Aorta (tissue), 5 donors: ENCODE results near the gene KLHL42. TPM values are rescaled to one million over a fixed set of nuclear protein-coding genes. Genes with fewer than 3 reads are reported as not detected.

Experiments
- ATAC-seq: fragments of 200-7000 bp; cut with Tn5 transposase; one replicate; pipeline ENCODE4 v1.9.1; 2022; ENCODE audit warnings: moderate library complexity; ENCODE audit not compliant: low FRiP score
- DNase-seq, 2 donors: peaks; one replicate each; pipeline ENCODE4 v3.0.0-alpha.2; 2020
- H3K27ac ChIP-seq, 2 donors: one replicate each; pipeline ENCODE4 v1.5.1; 2013; ENCODE audit warnings: low read length in 2 of 2, mild to moderate bottlenecking in 2 of 2, moderate library complexity in 2 of 2, control low read depth in 1 of 2, inconsistent platforms in 1 of 2, low read depth in 1 of 2
- H3K27me3 ChIP-seq, 2 donors: one replicate each; pipeline ENCODE4 v1.6.1; 2013; ENCODE audit warnings: control low read depth in 1 of 2, low read length in 1 of 2, mild to moderate bottlenecking in 1 of 2, moderate library complexity in 1 of 2; ENCODE audit not compliant: insufficient read depth in 2 of 2, control insufficient read depth in 1 of 2
- H3K36me3 ChIP-seq, 2 donors: one replicate each; pipeline ENCODE4 v1.6.1; 2013; ENCODE audit warnings: control low read depth in 1 of 2, low read length in 1 of 2, mild to moderate bottlenecking in 1 of 2; ENCODE audit not compliant: insufficient read depth in 2 of 2, control insufficient read depth in 1 of 2
- H3K4me1 ChIP-seq, 2 donors: one replicate each; pipeline ENCODE4 v1.6.1; 2013; ENCODE audit warnings: low read length in 2 of 2, control low read depth in 1 of 2, mild to moderate bottlenecking in 1 of 2, moderate library complexity in 1 of 2; ENCODE audit not compliant: insufficient read depth in 2 of 2, control insufficient read depth in 1 of 2
- H3K4me3 ChIP-seq, 2 donors: one replicate each; pipeline ENCODE4 v1.5.1; 2013; ENCODE audit warnings: low read length in 2 of 2, control low read depth in 1 of 2, mild to moderate bottlenecking in 1 of 2
- H3K9me3 ChIP-seq: one replicate; pipeline ENCODE4 v1.6.1; 2013; ENCODE audit warnings: mild to moderate bottlenecking, low read length; ENCODE audit not compliant: control insufficient read depth
- WGBS, 2 donors: extraction: QIAGEN DNeasy Blood & Tissue Kit; methylation state at CpG; one replicate each; pipeline ENCODE4 v1.1.7; 2013; 5-methylcytosine and 5-hydroxymethylcytosine counted together
- intact Hi-C, 2 donors: fragments of 100-400 bp; cut with DNase I; formaldehyde crosslinking; loops; one replicate each; pipeline versions ENCODE4 v1.14.2 to v1.15.0; 2022
- polyA plus RNA-seq, 2 donors: library from polyadenylated mRNA; stranded (reverse); fragments of 200-250 nt; gene quantifications; one replicate each; pipeline ENCODE4 v1.2.3, GENCODE V29; 2013
- total RNA-seq, 2 donors: library from RNA; stranded (reverse); fragmentation: NEBNext Ultra II Directional; extraction: Animal tissue kit (Norgen Biotek cat#: 25700); gene quantifications; one replicate each; pipeline ENCODE4 v1.2.1, GENCODE V29; 2021
- donor health status: healthy with polysubstance abuse.
- donor health status: Bipolar disorder and iron deficiency.
- donor health status: DM: no; HTN: no; CAD: no.
- donor health status: DM: no; HTN: no; CAD: no.
- donor health status: DM: yes; HTN: yes; CAD: no.

The KLHL42 gene
- total and polyA plus RNA-seq, 4 donors = 14.4 to 58.7 (median 39.5) TPM

GRCh38 chr12:27790179-27790578 is 10.1 kb downstream of the KLHL42 start:
- intact Hi-C loops = no loop called here
- H3K27me3 ChIP-seq = no peaks in the 10 kb centered on the region
- peak overlapping the region in 1 of 2 donors; percentile 37 for H3K27ac ChIP-seq
- ATAC-seq = no peak
- peaks cover 15% of the 10 kb centered on the region in 2 donors for H3K4me1 ChIP-seq
- no peaks in the 10 kb centered on the region for H3K9me3 ChIP-seq
- H3K36me3 ChIP-seq = peaks cover 7 to 8% of the 10 kb centered on the region in 2 donors
- 94% methylated on average over 2 of the region's 2 CpGs for WGBS, 2 donors
- no peak overlapping the region for H3K4me3 ChIP-seq
- DNase-seq = no peak

GRCh38 chr12:27794818-27795584 is 15.0 kb downstream of the KLHL42 start:
- Histone ChIP-seq H3K36me3 (peaks cover 17% of the 10 kb centered on the region in 2 donors), H3K9me3 (no peaks in the 10 kb centered on the region), H3K27me3 (no peaks in the 10 kb centered on the region), H3K4me1 (peaks cover 0 to 10% of the 10 kb centered on the region in 2 donors), H3K27ac (peak overlapping the region; percentile 17 to 51), H3K4me3 (no peak overlapping the region)
- no peak for ATAC-seq
- DNase-seq = no peak
- intact Hi-C loops = no loop called here
- 65 to 73% methylated on average over 6 of the region's 6 CpGs for WGBS, 2 donors

GRCh38 chr12:27796128-27796527 is 16.1 kb downstream of the KLHL42 start:
- Histone ChIP-seq H3K4me3 (no peak overlapping the region), H3K9me3 (no peaks in the 10 kb centered on the region), H3K36me3 (peaks cover 16 to 17% of the 10 kb centered on the region in 2 donors), H3K27me3 (no peaks in the 10 kb centered on the region), H3K27ac (peak overlapping the region in 1 of 2 donors; percentile 59), H3K4me1 (peaks cover 0 to 7% of the 10 kb centered on the region in 2 donors)
- ATAC-seq (no peak), DNase-seq (no peak)
- intact Hi-C loops = no loop called here
- 64 to 77% methylated on average over 7 of the region's 7 CpGs for WGBS, 2 donors

- H3K36me3 ChIP-seq = peaks cover 12 to 14% of the 10 kb centered on the region in 2 donors
- no peak for DNase-seq
- no peak overlapping the region for H3K4me3 ChIP-seq
- H3K4me1 ChIP-seq = no peaks in the 10 kb centered on the region
- ATAC-seq = no peak
- no peaks in the 10 kb centered on the region for H3K27me3 ChIP-seq
- intact Hi-C loops = no loop called here
- H3K27ac ChIP-seq = no peak overlapping the region
- 88 to 89% methylated on average over 24 of the region's 24 CpGs for WGBS, 2 donors
- no peaks in the 10 kb centered on the region for H3K9me3 ChIP-seq
These were observed 17.4 kb downstream of the KLHL42 start for GRCh38 chr12:27797301-27798025.

GRCh38 chr12:27800819-27801218 is 20.8 kb downstream of the KLHL42 start:
- Histone ChIP-seq H3K27ac (no peak overlapping the region), H3K9me3 (no peaks in the 10 kb centered on the region), H3K27me3 (no peaks in the 10 kb centered on the region), H3K36me3 (peaks cover 9 to 14% of the 10 kb centered on the region in 2 donors), H3K4me1 (peaks cover 0 to 4% of the 10 kb centered on the region in 2 donors), H3K4me3 (no peak overlapping the region)
- ATAC-seq (no peak), DNase-seq (no peak)
- intact Hi-C loops = no loop called here
- WGBS, 2 donors = 83 to 90% methylated on average over 3 of the region's 3 CpGs

GRCh38 chr12:27801630-27802029 is 21.6 kb downstream of the KLHL42 start:
- H3K36me3 ChIP-seq = peaks cover 6 to 14% of the 10 kb centered on the region in 2 donors
- intact Hi-C loops = no loop called here
- H3K27me3 ChIP-seq = no peaks in the 10 kb centered on the region
- no peak for DNase-seq
- H3K4me3 ChIP-seq = no peak overlapping the region
- H3K27ac ChIP-seq = peak overlapping the region in 1 of 2 donors; percentile 23
- no peak for ATAC-seq
- H3K9me3 ChIP-seq = no peaks in the 10 kb centered on the region
- H3K4me1 ChIP-seq = peaks cover 0 to 4% of the 10 kb centered on the region in 2 donors
- 90 to 92% methylated on average over 5 of the region's 5 CpGs for WGBS, 2 donors

GRCh38 chr12:27802511-27802910 is 22.5 kb downstream of the KLHL42 start:
- Histone ChIP-seq H3K36me3 (peaks cover 6 to 8% of the 10 kb centered on the region in 2 donors), H3K4me3 (no peak overlapping the region), H3K27me3 (no peaks in the 10 kb centered on the region), H3K9me3 (no peaks in the 10 kb centered on the region), H3K4me1 (peaks cover 0 to 4% of the 10 kb centered on the region in 2 donors), H3K27ac (no peak overlapping the region)
- no peak for ATAC-seq
- no peak for DNase-seq
- 16 to 21% methylated on average over 4 of the region's 4 CpGs for WGBS, 2 donors
- intact Hi-C loops = no loop called here

- H3K9me3 ChIP-seq = no peaks in the 10 kb centered on the region
- DNase-seq (no peak), ATAC-seq (no peak)
- intact Hi-C loops = no loop called here
- peaks cover 0 to 4% of the 10 kb centered on the region in 2 donors for H3K4me1 ChIP-seq
- peaks cover 2 to 8% of the 10 kb centered on the region in 2 donors for H3K36me3 ChIP-seq
- H3K4me3 ChIP-seq = no peak overlapping the region
- peak overlapping the region in 1 of 2 donors; percentile 67 for H3K27ac ChIP-seq
- no peaks in the 10 kb centered on the region for H3K27me3 ChIP-seq
- 14% methylated on average over 2 of the region's 2 CpGs for WGBS, 2 donors
These were observed 22.9 kb downstream of the KLHL42 start for GRCh38 chr12:27802936-27803335.
